Stimulated activated CD4-positive, alpha-beta T cell treated with anti-CD3 and anti-CD28 coated beads, Interleukin-2, amount 100 ng/mL, for 24 hours (primary cell): ENCODE results near the gene SYT9.
"Not testable (repeated sequence)": the region's sequence is repeated elsewhere in the genome, so short reads cannot be mapped to it uniquely, and the experiment has no call there.

Experiments used
- DNase-seq, 2 donors: peaks; one replicate each; pipeline ENCODE4 v3.0.0-alpha.2; 2020

Gene SYT9

GRCh38 chr11:7275133-7275532 lies 23.4 kb downstream of the SYT9 start:
- no peak for DNase-seq

DNA sequence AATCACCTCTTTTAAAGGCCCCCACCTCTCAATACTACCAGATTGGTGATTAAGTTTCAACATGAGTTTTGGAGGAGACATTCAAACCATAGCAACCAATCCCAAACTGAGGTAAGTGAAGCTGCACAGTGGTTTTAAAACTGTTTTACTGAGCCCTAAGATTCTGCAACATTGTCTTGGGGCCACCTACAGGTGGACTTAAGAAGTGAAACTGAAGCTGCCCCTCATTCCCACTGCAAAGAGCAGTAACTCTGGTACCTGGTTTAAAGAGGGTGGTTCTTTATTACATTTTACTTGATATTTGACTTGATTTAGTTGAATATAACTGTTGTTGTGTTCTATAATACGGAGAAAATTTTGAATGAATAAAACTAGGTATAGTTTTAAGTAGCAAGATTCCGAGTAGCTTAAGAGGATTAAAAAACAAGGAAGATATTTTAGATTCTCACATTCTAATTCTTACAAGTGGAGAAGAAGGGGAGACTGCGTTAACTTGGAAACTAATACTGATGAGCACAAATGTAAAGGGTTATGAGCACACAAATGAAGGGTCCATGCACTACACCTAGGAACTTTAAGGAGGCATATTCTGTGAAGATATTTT lies 26.7 kb downstream of the SYT9 start:
- DNase-seq, result no peak

GRCh38 chr11:7279676-7280075 lies 28.0 kb downstream of the SYT9 start:
- no peak for DNase-seq

GRCh38 chr11:7281079-7281478 lies 29.4 kb downstream of the SYT9 start:
- no peak for DNase-seq

DNA sequence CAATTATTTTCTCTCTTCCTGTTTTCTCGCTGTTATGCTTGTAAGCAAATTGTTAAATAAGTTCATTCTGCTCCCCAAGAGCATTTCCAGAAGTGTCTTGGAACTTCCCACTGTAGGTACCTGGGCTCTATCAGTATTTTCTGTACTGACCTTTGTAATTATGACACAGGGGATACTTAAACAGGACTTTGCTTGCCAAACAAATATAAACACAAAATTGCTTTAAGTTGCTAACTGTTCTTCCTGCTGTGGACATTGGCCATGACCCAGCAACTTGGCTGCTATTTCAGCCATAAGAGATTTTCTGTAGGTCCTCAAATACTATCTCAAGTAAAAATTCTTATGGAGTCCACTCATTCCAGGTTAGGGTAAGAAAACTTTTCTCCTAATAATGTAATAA lies 30.1 kb downstream of the SYT9 start:
- DNase-seq, result no peak

- no peak for DNase-seq
These were observed 34.5 kb downstream of the SYT9 start for GRCh38 chr11:7286178-7286577.

GRCh38 chr11:7291100-7291829 lies 39.6 kb downstream of the SYT9 start:
- DNase-seq, result no peak

GRCh38 chr11:7292922-7293321 lies 41.2 kb downstream of the SYT9 start:
- DNase-seq, result no peak

- DNase-seq, result no peak
These were observed 47.7 kb downstream of the SYT9 start for GRCh38 chr11:7299393-7299792.

DNA sequence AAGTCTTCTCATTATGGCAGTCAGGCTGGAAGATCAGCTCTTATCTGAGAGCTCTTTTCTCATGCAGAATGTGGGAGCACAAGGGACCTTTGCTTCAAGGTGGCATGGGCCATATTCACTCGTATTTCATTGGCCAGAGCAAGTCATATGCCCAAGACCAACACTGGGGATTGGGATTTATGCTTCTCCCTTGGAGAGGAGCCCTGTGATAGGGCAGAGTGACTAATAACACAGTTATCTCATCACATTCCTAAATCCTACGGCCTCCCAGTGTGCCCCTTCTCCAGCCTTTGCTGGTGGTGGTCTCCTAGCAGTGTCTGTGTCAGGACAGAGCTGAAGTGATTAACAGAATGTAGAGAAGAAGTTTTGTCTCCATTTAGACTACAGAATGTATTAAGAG lies 48.6 kb downstream of the SYT9 start:
- no peak for DNase-seq

DNA sequence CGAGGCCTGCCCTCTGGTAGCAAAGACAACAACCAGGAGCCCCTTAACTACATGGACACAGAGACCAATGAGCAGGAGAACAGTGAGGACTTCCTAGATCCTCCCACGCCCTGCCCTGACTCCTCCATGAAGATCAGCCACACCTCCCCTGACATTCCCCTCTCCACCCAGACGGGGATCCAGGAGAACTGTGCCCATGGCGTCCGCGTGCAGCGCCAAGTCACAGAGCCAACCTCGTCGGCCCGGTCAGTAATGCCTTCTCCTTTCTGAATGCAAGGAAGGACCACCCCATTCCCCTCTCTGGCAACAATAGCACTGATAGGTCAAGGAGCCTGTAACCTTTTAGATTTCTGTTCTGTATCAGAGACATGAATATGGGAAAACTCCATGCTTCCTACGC lies 51.4 kb downstream of the SYT9 start:
- no peak for DNase-seq

DNA sequence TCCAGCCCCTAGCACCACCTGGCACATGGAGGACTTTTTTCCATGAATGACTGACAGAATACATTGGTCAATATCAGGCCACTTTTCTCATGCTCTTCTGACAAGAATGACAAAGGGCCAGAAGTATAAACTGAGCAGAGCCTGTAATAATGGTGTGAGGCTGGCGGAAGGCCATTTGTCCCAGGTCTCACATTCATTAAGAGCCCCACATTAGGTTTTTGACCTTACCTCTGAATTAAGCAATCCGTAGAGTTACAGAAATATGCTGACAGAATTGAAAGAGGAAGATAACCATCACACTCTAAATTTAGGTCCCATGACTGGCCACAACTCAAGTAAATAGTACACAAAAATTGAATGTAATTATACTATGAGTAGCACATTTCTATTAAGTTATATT lies 55.2 kb downstream of the SYT9 start:
- DNase-seq, result no peak

DNA sequence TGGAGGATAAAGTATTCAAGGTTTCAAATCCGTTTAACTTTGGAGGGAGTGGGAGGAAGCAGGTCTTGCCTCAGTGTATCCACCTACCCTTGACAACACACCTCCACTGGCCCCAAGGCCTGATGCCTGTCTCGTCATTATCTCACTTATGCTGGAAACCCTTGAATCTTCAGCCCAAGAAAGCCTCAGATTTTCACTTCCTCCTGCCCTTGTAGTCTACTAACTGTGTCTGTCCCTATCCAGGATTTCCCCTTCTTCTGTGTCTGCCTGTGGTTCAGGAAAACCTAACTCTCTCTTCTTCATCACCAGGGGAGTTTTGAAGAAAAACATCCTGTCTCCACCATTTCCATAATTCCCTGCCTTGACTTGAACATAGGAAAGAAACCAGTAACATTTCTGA lies 56.1 kb downstream of the SYT9 start:
- no peak for DNase-seq

- DNase-seq, result no peak
These were observed 60.2 kb downstream of the SYT9 start for GRCh38 chr11:7311903-7312302.

DNA sequence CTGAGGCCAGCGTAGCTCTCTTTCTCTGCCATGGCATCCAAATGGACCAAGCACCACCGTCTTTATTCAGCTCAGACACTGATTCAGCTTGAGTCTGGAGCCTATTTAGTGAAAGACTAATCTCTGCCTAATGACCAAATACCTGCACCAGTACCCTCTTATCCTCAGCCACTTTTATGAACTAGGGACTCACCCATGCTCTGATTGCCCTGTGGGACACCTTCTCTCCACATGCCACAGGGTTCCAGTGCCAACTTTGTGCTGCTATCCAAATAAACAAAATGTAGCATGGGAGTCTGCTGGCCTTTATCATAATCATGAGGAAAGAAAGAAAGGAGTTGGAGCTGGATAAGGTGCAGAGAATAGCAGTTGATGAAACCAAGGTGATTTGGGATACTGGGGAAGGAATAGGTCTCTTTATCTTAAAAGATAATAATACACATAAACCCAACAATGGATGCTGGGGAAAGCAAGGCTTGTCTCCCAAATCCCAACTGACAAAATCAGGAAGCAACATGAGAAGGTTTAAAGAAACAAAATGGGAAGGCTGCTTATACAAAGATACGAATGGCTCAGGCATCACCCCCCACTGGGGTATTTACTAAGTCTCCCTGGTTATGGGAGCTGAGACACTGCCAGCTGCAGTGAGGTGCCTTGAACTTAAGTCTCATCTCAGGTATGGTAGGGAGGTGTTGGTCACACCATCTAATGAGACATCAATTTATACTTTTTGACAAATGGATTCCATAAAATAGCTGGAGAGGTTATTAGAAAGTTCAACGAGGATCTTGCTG lies 63.3 kb downstream of the SYT9 start:
- DNase-seq, result no peak

- DNase-seq, result no peak
These were observed 67.8 kb downstream of the SYT9 start for GRCh38 chr11:7319501-7319900.

DNA sequence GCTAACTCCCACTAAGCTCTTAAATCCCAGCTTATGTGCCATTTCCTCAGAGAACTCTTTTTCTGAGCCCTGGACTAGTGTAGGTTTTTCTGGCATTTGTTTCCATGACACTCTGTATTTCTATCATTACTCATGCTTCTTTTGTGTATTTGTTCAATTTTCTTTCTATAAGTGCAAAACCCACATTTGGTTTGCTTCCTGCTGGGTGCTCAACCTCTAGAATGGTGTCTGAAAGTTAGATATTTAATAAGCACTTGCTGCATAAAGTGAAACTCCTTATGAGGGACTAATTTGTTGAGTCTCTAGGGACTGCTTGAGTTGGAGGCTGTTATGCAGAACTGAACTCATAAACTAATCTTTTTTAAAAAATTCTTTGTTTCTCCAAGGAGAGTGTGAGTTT lies 68.6 kb downstream of the SYT9 start:
- no peak for DNase-seq

DNA sequence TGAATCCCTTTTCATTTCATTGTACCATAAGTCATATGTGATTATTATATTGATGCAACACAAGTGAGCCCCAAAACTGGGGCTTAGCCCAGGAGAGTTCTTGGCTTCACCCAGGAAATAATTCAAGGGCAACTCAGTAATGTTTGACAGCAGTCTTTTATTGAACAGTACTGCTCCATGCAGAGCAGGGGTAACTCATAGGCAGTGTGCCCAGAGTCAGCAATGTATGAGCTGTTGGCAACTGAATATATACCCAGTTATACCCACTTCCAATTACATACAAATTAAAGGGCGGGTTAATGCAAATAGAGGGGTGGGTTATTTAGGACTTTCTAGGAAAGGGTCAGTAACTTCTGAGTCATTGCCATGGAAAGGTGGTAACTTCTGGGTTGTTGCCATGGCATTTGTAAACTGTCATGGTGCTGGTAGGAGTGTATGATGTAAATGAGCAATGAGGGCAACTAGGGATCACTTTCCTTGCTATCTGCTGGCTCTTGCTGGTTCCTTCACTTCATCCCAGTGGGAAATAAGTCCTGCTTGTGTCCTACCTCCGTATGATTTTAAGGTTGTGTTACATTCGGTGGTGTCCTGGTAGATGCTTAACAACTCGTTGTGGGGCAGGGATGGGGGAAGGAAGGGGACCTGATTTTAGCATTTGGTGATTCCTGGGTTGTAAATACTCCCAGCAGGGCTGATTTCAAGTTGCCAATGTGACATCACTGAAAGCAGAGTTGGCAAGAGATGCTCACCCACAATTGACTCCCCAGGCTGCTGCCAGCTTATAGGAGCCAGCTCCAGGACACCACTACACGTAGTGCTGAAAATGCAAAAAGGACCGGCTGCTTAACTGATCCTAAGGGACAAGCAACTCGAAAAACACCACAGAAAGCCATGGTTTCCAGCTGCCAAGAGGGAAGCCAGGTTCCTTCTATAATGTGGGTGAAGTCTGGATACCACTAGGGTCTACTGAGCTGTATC lies 70.1 kb downstream of the SYT9 start:
- no peak for DNase-seq

DNA sequence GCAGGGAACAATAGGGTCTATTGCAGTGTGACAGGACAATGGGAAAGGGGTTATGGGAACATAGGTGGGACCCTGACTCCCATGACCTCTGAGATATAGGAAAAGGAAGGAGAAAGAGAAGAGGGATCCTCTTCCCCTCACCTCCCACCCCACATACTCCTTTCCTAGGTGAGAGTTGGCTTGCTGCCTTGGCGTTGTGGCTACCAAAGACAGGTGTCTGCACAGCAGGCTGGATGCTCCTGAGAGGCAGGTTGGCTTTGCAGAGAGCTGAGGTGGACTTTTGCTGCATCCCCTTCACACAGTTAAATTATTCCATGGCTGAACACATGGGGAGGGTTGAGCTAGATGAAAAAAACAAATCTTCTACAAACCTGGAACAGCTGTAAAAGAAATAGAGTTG lies 80.7 kb downstream of the SYT9 start:
- DNase-seq, result no peak

GRCh38 chr11:7332962-7333361 lies 81.3 kb downstream of the SYT9 start:
- DNase-seq, result no peak

GRCh38 chr11:7335442-7335841 lies 83.7 kb downstream of the SYT9 start:
- DNase-seq, result not testable (repeated sequence)

GRCh38 chr11:7341551-7341950 lies 89.8 kb downstream of the SYT9 start:
- DNase-seq, result no peak
